Mucosa of descending colon (tissue), 3 donors: ENCODE measurements around the gene CS. TPM values are rescaled to one million over a fixed set of nuclear protein-coding genes. Genes with fewer than 3 reads are reported as not detected.
"Not testable (repeated sequence)": the region's sequence is repeated elsewhere in the genome, so short reads cannot be mapped to it uniquely, and the experiment has no call there.

Experiments used
- ATAC-seq: fragments of 200-7000 bp; cut with Tn5 transposase; one replicate; pipeline ENCODE4 v1.9.1; 2020; ENCODE audit warnings: mild to moderate bottlenecking, moderate library complexity
- DNase-seq, 3 donors: peaks; one replicate each; pipeline ENCODE4 v3.0.0-alpha.2; 2020
- H3K36me3 ChIP-seq: fragments of 200-600 bp; one replicate; pipeline ENCODE4 v1.8.0; 2021; ENCODE audit warnings: low read depth, mild to moderate bottlenecking
- H3K4me1 ChIP-seq: fragments of 200-600 bp; one replicate; pipeline ENCODE4 v1.8.0; 2021; ENCODE audit warnings: low read depth, mild to moderate bottlenecking
- H3K4me3 ChIP-seq: fragments of 200-600 bp; one replicate; pipeline ENCODE4 v1.8.0; 2021; ENCODE audit warnings: mild to moderate bottlenecking
- H3K9me3 ChIP-seq: fragments of 200-600 bp; one replicate; pipeline ENCODE4 v1.8.0; 2021; ENCODE audit warnings: mild to moderate bottlenecking
- intact Hi-C, 2 donors: fragments of 100-400 bp; cut with DNase I in 1 of 2; cut with micrococcal nuclease in 1 of 2; formaldehyde crosslinking; loops; one replicate each; pipeline versions ENCODE4 v1.11.0 to v1.11.1; 2022; cut with DNase I, micrococcal nuclease
- total RNA-seq, 3 donors: library from RNA; stranded (reverse); fragmentation: NEBNext Ultra II Directional in 2 of 3; extraction: Animal tissue kit (Norgen Biotek cat#: 25700) in 2 of 3; gene quantifications; one replicate each; pipeline versions ENCODE4 v1.2.1 to v1.2.4, GENCODE V29; 2021 to 2023
- TF ChIP-seq, protein P1 (sequence below): fragments of 200-600 bp; IDR thresholded peaks from one replicate; pipeline ENCODE4 v1.8.0; 2022; ENCODE audit warnings: antibody characterized with exemption, mild to moderate bottlenecking
- donor health status: DM: no; HTN: no; CAD: no; lungs with moderate emphysema.
- donor health status: DM: no; HTN: no; CAD: no.
- donor health status: DM: no; HTN: yes; CAD: no.

CS gene
- total RNA-seq, 3 donors from 2014 or later, result 261 to 344 (median 332) TPM

DNA sequence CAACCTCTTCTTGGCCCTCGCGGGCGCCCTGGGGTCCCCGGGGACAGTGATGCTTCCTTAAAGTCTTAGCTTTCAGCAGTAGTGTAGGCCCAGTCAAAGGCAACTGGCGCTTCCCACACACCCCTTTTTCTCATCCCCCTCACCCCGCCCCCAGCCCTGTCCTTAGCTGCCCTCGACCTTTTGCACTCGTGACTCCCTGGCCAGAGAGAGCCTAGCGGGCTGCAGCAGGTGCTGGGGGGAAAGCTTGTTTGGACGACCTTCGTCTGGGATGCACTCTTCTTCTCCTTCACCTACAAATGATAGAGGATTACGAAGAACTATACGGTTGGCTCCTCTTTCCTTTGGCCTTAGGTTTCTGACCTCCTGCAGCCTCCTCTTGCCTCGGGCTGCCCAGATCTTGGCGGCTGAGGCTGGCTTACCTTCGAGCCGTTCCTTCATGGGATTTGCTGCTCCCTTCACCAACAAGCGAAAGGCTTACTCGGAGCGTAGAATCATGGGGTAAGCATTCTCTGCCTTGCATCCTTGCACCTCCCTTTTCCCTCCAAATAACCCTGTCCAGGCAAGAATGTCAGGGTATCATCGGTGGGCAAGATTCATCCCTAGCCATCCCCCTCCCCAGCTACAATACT, 32.6 kb downstream of the CS start:
- intact Hi-C loops, result no loop called here
- TF ChIP-seq, protein P1, sequence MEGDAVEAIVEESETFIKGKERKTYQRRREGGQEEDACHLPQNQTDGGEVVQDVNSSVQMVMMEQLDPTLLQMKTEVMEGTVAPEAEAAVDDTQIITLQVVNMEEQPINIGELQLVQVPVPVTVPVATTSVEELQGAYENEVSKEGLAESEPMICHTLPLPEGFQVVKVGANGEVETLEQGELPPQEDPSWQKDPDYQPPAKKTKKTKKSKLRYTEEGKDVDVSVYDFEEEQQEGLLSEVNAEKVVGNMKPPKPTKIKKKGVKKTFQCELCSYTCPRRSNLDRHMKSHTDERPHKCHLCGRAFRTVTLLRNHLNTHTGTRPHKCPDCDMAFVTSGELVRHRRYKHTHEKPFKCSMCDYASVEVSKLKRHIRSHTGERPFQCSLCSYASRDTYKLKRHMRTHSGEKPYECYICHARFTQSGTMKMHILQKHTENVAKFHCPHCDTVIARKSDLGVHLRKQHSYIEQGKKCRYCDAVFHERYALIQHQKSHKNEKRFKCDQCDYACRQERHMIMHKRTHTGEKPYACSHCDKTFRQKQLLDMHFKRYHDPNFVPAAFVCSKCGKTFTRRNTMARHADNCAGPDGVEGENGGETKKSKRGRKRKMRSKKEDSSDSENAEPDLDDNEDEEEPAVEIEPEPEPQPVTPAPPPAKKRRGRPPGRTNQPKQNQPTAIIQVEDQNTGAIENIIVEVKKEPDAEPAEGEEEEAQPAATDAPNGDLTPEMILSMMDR, result no peak
- no peaks in the 10 kb centered on the region for H3K9me3 ChIP-seq
- peak overlapping the region; percentile 50 for H3K4me3 ChIP-seq
- DNase-seq, result peak in 1 of 3 donors; percentile 39
- H3K36me3 ChIP-seq, result peaks cover 3% of the 10 kb centered on the region
- H3K4me1 ChIP-seq, result peaks cover 10% of the 10 kb centered on the region
- ATAC-seq, result no peak

DNA sequence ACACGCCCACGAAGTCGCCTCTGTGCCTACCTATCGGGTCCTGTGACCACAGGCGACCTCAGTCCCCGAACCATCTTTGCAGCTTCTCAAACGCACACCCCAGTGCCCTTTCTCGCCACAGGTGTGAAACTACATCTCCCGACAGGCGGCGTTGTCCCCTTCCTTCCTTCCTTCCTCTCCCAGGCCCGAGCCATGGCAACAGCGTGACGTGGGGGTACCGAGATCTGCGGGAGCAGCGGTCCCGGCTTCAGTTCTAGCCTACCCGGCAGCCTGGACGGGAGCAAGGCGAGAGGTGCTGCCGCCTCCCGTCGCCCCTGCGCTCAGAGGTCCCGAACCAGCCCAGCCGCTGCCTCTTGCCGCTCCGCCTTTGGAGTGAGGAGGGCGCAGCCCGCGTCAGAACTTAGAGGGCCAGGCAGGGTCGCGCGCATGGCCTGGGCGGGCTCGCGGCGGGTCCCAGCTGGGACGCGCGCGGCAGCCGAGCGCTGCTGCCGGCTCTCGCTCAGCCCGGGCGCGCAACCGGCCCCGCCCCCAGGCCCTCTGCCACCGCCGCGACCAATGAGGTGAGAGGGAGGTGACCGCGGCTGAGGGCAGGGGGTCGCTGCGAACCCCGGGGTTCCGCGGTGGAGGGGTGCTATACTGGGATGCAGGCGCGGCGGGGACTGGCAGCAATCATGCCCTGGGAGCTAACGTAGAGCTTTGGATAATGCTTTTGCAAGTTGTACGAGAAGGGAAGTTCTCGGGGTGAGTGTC, 33.3 kb downstream of the CS start, which contains the start of gene COQ10A:
COQ10A (plus strand) TSS at position 250 of the 750 bp plus-strand sequence; CDS start at position 427, 177 bp downstream.
- H3K36me3 ChIP-seq, result no peaks in the 10 kb centered on the region
- TF ChIP-seq, protein P1, result peak; percentile 28
- peak; percentile 92 to 95 (median 93) for DNase-seq
- intact Hi-C loops, result no loop called here
- H3K4me3 ChIP-seq, result peak within 1 kb of the TSS; percentile 50
- ATAC-seq, result peak; percentile 95
- peaks cover 10% of the 10 kb centered on the region for H3K4me1 ChIP-seq
- H3K9me3 ChIP-seq, result no peaks in the 10 kb centered on the region

DNA sequence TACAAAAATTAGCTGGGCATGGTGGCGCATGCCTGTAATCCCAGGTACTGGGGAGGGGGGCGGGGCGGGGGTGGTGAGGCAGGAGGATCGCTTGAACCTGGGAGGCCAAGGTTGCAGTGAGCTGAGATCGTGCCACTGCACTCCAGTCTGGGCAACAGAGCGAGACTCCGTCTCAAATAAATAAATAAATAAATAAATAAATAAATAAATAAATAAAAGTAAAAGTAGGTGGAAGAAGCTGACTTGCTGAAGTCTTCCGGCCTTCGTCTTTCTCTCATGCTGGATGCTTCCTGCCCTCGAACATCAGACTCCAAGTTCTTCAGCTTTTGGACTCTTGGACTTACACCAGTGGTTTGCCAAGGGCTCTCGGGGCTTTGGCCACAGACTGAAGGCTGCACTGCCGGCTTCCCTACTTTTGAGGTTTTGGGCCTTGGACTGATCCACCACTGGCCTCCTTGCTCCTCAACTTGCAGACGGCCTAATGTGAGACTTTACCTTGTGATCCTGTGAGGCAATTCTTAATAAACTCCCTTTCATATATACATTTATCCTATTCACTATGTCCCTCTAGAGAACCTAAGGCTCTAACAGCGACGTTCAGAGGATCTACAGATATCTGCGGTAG, 34.0 kb downstream of the CS start:
- peak in 1 of 3 donors; percentile 15 for DNase-seq
- peak overlapping the region; percentile 50 for H3K4me3 ChIP-seq
- H3K9me3 ChIP-seq, ATAC-seq, H3K36me3 ChIP-seq, intact Hi-C loops: not testable (repeated sequence)
- H3K4me1 ChIP-seq, result peaks cover 10% of the 10 kb centered on the region

DNA sequence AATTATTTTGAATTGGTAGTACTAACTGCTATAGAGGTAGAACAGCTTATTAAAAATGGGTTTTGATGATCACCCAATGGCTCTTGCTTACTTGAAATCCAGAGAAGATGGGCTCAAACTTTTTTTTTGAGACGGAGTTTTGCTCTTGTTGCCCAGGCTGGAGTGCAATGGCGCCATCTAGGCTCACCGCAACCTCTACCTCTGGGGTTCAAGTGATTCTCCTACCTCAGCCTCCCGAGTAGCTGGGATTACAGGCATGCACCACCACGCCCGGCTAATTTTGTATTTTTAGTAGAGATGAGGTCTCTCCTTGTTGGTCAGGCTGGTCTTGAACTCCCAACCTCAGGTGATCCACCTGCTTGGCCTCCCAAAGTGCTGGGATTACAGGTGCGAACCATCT, 37.2 kb downstream of the CS start:
- peaks cover 17% of the 10 kb centered on the region for H3K4me1 ChIP-seq
- peak in 1 of 3 donors; percentile 18 for DNase-seq
- H3K36me3 ChIP-seq, H3K4me3 ChIP-seq, ATAC-seq, H3K9me3 ChIP-seq, intact Hi-C loops: not testable (repeated sequence)

DNA sequence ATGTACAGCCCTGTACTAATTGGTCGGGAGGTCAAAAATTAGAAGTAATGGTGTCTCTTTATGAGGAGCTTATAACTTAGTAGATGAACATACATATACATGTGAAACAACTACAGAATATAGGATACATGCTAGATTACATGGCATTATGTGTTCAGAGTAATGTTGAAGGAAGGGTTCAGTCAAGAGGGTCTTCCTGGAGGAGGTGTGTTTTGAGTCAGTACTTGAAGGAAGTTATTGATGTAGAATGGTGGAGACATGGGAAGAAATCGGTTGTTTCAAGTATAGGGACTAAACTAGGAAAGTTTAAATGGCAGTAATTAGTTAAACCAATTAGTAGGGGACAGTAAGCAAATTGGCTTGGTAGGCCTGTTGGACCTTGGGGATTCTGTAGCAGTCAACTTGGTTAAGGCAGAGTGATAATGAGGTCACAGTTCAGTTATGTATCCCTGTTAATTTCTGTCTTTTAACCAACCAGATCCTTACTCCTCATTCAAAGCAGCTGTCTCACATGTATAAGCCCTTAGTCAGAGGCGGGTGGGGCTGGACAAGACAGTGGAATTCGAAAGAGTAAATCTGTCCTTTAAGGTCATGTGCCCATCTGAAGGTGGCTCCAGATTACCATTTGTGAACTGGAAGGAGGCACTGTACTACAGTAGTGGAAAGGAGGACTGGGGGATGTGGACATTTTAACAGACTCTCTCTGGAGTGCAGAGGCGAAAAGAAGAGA, 38.5 kb downstream of the CS start:
- intact Hi-C loops, result no loop called here
- Histone ChIP-seq H3K9me3 (no peaks in the 10 kb centered on the region), H3K36me3 (no peaks in the 10 kb centered on the region), H3K4me1 (peaks cover 21% of the 10 kb centered on the region), H3K4me3 (no peak overlapping the region)
- DNase-seq (peak in 1 of 3 donors; percentile 36), ATAC-seq (peak; percentile 3)
- TF ChIP-seq, protein P1, result no peak

DNA sequence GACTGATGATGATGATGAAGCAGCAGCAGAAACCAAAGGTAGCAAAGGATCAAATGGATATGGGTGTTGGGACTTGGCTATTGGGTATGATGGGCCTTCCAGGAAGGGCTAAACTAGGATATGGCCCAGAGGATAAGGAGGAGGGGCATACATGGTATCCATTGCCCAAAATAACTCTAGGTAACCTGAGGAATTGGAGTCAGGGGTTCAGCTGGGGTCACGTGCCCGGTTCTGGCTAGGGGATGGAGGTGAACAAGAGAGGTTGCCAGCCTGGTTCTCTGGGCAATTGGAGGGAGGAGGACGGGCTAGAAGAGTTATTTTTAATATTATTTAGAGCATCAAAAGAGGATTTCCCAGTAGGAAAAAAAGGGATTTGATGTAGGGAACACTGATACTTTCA, 39.2 kb downstream of the CS start:
- TF ChIP-seq, protein P1, result no peak
- no peaks in the 10 kb centered on the region for H3K9me3 ChIP-seq
- H3K36me3 ChIP-seq, result no peaks in the 10 kb centered on the region
- ATAC-seq (no peak), DNase-seq (no peak)
- H3K4me3 ChIP-seq, result no peak overlapping the region
- intact Hi-C loops, result no loop called here
- peaks cover 21% of the 10 kb centered on the region for H3K4me1 ChIP-seq
